Liver (tissue), 9 donors: ENCODE data around the gene DISP3. TPM values are rescaled to one million over a fixed set of nuclear protein-coding genes. Genes with fewer than 3 reads are reported as not detected.

ENCODE experiments used
- DNase-seq: peaks from one replicate; pipeline ENCODE4 v3.0.0-alpha.2; 2017; ENCODE audit warnings: low spot score
- H3K27ac ChIP-seq, 2 donors: one replicate each; pipeline ENCODE4 v1.7.0; 2013; ENCODE audit warnings: inconsistent platforms in 2 of 2, low read length in 2 of 2, control low read depth in 1 of 2, low read depth in 1 of 2, mild to moderate bottlenecking in 1 of 2
- H3K27me3 ChIP-seq, 4 donors: one replicate each; pipeline versions ENCODE4 v1.6.1 to v1.7.0; 2013; ENCODE audit warnings: low read length in 3 of 4, inconsistent platforms in 1 of 4, mild to moderate bottlenecking in 1 of 4, moderate library complexity in 1 of 4; ENCODE audit not compliant: control insufficient read depth in 4 of 4, insufficient read depth in 4 of 4
- H3K36me3 ChIP-seq, 4 donors: one replicate each; pipeline versions ENCODE4 v1.6.1 to v1.7.0; 2013; ENCODE audit warnings: low read length in 3 of 4, mild to moderate bottlenecking in 3 of 4, low read depth in 1 of 4, moderate library complexity in 1 of 4; ENCODE audit not compliant: control insufficient read depth in 4 of 4, insufficient read depth in 3 of 4
- H3K4me1 ChIP-seq, 4 donors: one replicate each; pipeline versions ENCODE4 v1.6.1 to v1.7.0; 2013; ENCODE audit warnings: low read length in 3 of 4, mild to moderate bottlenecking in 3 of 4, moderate library complexity in 1 of 4; ENCODE audit not compliant: control insufficient read depth in 4 of 4, insufficient read depth in 4 of 4
- H3K4me3 ChIP-seq, 3 donors: one replicate each; pipeline versions ENCODE4 v1.6.1 to v1.7.0; 2013; ENCODE audit warnings: low read length in 3 of 3, control low read depth in 1 of 3, low read depth in 1 of 3, mild to moderate bottlenecking in 1 of 3
- H3K9ac ChIP-seq, 2 donors: one replicate each; pipeline ENCODE4 v1.7.0; 2013; ENCODE audit warnings: low read length in 2 of 2, mild to moderate bottlenecking in 2 of 2, moderate library complexity in 2 of 2, control low read depth in 1 of 2, low read depth in 1 of 2
- H3K9me3 ChIP-seq, 4 donors: one replicate each; pipeline versions ENCODE4 v1.6.1 to v1.7.0; 2013; ENCODE audit warnings: low read length in 3 of 4; ENCODE audit not compliant: control insufficient read depth in 4 of 4
- CTCF ChIP-seq: fragments of 150-350 bp; IDR thresholded peaks from 2 replicates; pipeline ENCODE4 v1.5.1; 2017; ENCODE audit warnings: improper control_type of control experiment, low read depth, low read length; ENCODE audit not compliant: missing input control
- GABPA ChIP-seq, 2 donors: IDR thresholded peaks in 1 of 2; conservative IDR thresholded peaks in 1 of 2; 2 replicates each; pipeline ENCODE4 v1.6.1; 2016; ENCODE audit warnings: antibody characterized with exemption in 2 of 2, mild to moderate bottlenecking in 1 of 2, moderate library complexity in 1 of 2
- HNF4G ChIP-seq: IDR thresholded peaks from 2 replicates; pipeline ENCODE4 v1.6.1; 2016; ENCODE audit warnings: antibody characterized with exemption
- JUND ChIP-seq, 2 donors: IDR thresholded peaks; 2 replicates each; pipeline ENCODE4 v1.6.1; 2016; ENCODE audit warnings: antibody characterized with exemption in 2 of 2
- MAX ChIP-seq: IDR thresholded peaks from 2 replicates; pipeline ENCODE4 v1.6.1; 2016; ENCODE audit warnings: antibody characterized with exemption
- RAD21 ChIP-seq, 2 donors: IDR thresholded peaks; 2 replicates each; pipeline ENCODE4 v1.6.1; 2016; ENCODE audit warnings: antibody characterized with exemption in 2 of 2, mild to moderate bottlenecking in 2 of 2
- RXRA ChIP-seq, 2 donors: IDR thresholded peaks; 2 replicates each; pipeline ENCODE4 v1.6.1; 2017 to 2018; ENCODE audit warnings: antibody characterized with exemption in 2 of 2, mild to moderate bottlenecking in 1 of 2
- YY1 ChIP-seq: IDR thresholded peaks from 2 replicates; pipeline ENCODE4 v1.6.1; 2016; ENCODE audit warnings: antibody characterized with exemption, mild to moderate bottlenecking
- ZBTB33 ChIP-seq: IDR thresholded peaks from 2 replicates; pipeline ENCODE4 v1.6.1; 2016; ENCODE audit warnings: antibody characterized with exemption
- WGBS: extraction: QIAGEN DNeasy Blood & Tissue Kit; methylation state at CpG from one replicate; pipeline ENCODE4 v1.1.7; 2013; 5-methylcytosine and 5-hydroxymethylcytosine counted together
- polyA plus RNA-seq, 2 donors: library from polyadenylated mRNA; stranded (reverse) in 1 of 2; unstranded in 1 of 2; fragments of 200-250 nt in 1 of 2; fragments of >200 nt in 1 of 2; fragmentation: Nextera tagmentation in 1 of 2; extraction: Ambion mirVana in 1 of 2; gene quantifications; one replicate each; pipeline versions ENCODE4 v1.2.1 to v1.2.3, GENCODE V29; 2013 to 2015
- total RNA-seq, 2 donors: library from RNA; depleted of rRNA; stranded (reverse); fragments of >200 nt; gene quantifications; one replicate each; pipeline ENCODE4 v1.2.3, GENCODE V29; 2014
- donor health status: healthy.
- donor health status: healthy.
- donor health status: healthy.
- donor health status: healthy.
- donor health status: healthy.

The DISP3 gene
- total and polyA plus RNA-seq, 4 donors, result 0.02 to 0.08 TPM; not detected in 2

- Histone ChIP-seq H3K9me3 (no peaks in the 10 kb centered on the region), H3K36me3 (no peaks in the 10 kb centered on the region), H3K27ac (no peak overlapping the region), H3K4me3 (no peak overlapping the region), H3K27me3 (peaks cover 0 to 3% (median 0%) of the 10 kb centered on the region in 4 donors), H3K9ac (no peak overlapping the region), H3K4me1 (no peaks in the 10 kb centered on the region)
- WGBS, result 84% methylated on average over 5 of the region's 5 CpGs
- TF ChIP-seq ZBTB33, result no peak
- TF ChIP-seq MAX, result no peak
- no peak for TF ChIP-seq CTCF
- TF ChIP-seq HNF4G, result no peak
- TF ChIP-seq GABPA (IDR thresholded peaks at IDR 0.05 in 1 of 2, conservative IDR thresholded peaks at IDR 0.05 in 1 of 2), result no peak
- TF ChIP-seq RAD21 (IDR thresholded peaks at IDR 0.05), result no peak
- no peak for TF ChIP-seq YY1
- TF ChIP-seq RXRA (IDR thresholded peaks at IDR 0.05), result no peak
- no peak for DNase-seq
Measured at GRCh38 chr1:11573116-11573692, 94.2 kb downstream of the DISP3 start.

- Histone ChIP-seq H3K4me1 (no peaks in the 10 kb centered on the region), H3K4me3 (no peak overlapping the region), H3K36me3 (no peaks in the 10 kb centered on the region), H3K27ac (no peak overlapping the region), H3K9ac (no peak overlapping the region), H3K27me3 (peaks cover 0 to 3% (median under 1%) of the 10 kb centered on the region in 4 donors), H3K9me3 (no peaks in the 10 kb centered on the region)
- 83% methylated on average over 6 of the region's 6 CpGs for WGBS
- no peak for TF ChIP-seq CTCF
- TF ChIP-seq JUND (IDR thresholded peaks at IDR 0.05), result no peak
- DNase-seq, result no peak
Measured at GRCh38 chr1:11575553-11575952, 96.6 kb downstream of the DISP3 start.
